Measurements from ENCODE around the gene P2RY13. TPM values are rescaled to one million over a fixed set of nuclear protein-coding genes. Genes with fewer than 3 reads are reported as not detected.
A peak's percentile ranks its signal among the peaks of the same experiment; 100 is the strongest.

The P2RY13 gene
- total and polyA plus RNA-seq, 5 donors from 2014 or later: 0.13 TPM; not detected in 4

- Mint-ChIP-seq H3K36me3 (no peaks in the 10 kb centered on the region), H3K4me3 (peak overlapping the region in 3 of 4 donors; percentile 26 to 64 (median 52)), H3K9me3 (peaks cover 0 to 1% (median 0%) of the 10 kb centered on the region in 7 donors), H3K27ac (peak overlapping the region in 2 of 3 donors; percentile 10 to 69), H3K27me3 (no peaks in the 10 kb centered on the region), H3K4me1 (peaks cover 0 to 19% (median 11%) of the 10 kb centered on the region in 4 donors)
- peaks cover 6% of the 10 kb centered on the region for H3K4me1 ChIP-seq (ENCODE audit: control insufficient read depth, insufficient read depth, low read length, poor library complexity, severe bottlenecking)
- no peaks in the 10 kb centered on the region for H3K36me3 ChIP-seq (ENCODE audit: control insufficient read depth, insufficient read depth, low read length)
- ATAC-seq (ENCODE audit: low read depth in 2 of 2) (peak; percentile 50 to 59), DNase-seq (peak in 1 of 3 donors; percentile 31)
- peak overlapping the region; percentile 27 for H3K4me3 ChIP-seq (ENCODE audit: low read depth, low read length)
- H3K27me3 ChIP-seq (ENCODE audit: control insufficient read depth, insufficient read depth, low read length): no peaks in the 10 kb centered on the region
- no peaks in the 10 kb centered on the region for H3K9me3 ChIP-seq (ENCODE audit: control insufficient read depth in 2 of 2, low read length in 2 of 2)
- H3K27ac ChIP-seq (ENCODE audit: insufficient read depth, low read length, poor library complexity, severe bottlenecking): no peak overlapping the region
These were observed 52.7 kb downstream of the P2RY13 start for GRCh38 chr3:151276687-151277042.

Other genes with a start within 250 kb of the P2RY13 start
- 2.7 TPM for gene MED12L, start 243.9 kb downstream of the P2RY13 start, total RNA-seq
- not detected for gene MED12L, start 243.9 kb downstream of the P2RY13 start, polyA plus RNA-seq
- gene GPR171, start 126.3 kb downstream of the P2RY13 start, total RNA-seq: 26.8 TPM
- 100 to 1,000 TPM in 1 of 4 donors, 10 to 100 TPM in 3; 71.5 to 118 (median 97.6) TPM for gene GPR171, start 126.3 kb downstream of the P2RY13 start, polyA plus RNA-seq
- 0.84 TPM for gene P2RY14, start 51.0 kb downstream of the P2RY13 start, total RNA-seq
- 1 to 10 TPM in 1 of 4 donors, under 1 TPM in 2, not detected in 1; 0.28 to 1.2 (median 0.98) TPM for gene P2RY14, start 51.0 kb downstream of the P2RY13 start, polyA plus RNA-seq
- not detected for gene GPR87, start 12.7 kb downstream of the P2RY13 start, total RNA-seq
- not detected for gene GPR87, start 12.7 kb downstream of the P2RY13 start, polyA plus RNA-seq
- 1.9 TPM for gene P2RY12, start 55.2 kb upstream of the P2RY13 start, total RNA-seq
- not detected for gene P2RY12, start 55.2 kb upstream of the P2RY13 start, polyA plus RNA-seq
- gene IGSF10, start 131.5 kb upstream of the P2RY13 start, total RNA-seq: not detected
- gene IGSF10, start 131.5 kb upstream of the P2RY13 start, polyA plus RNA-seq: under 1 TPM in 1 of 4 donors, not detected in 3; 0.07 TPM